HL-60/S4 treated with phorbol 12-myristate 13-acetate at 8.2 ng/mL for 4 days and 3 days (cell line): ENCODE data around the gene MYPOP.
"Not testable (repeated sequence)": the region's sequence is repeated elsewhere in the genome, so short reads cannot be mapped to it uniquely, and the experiment has no call there.

Experiments
- in situ Hi-C: fragments of 300-500 bp; cut with MboI; formaldehyde crosslinking; loops from 2 replicates; pipeline ENCODE4 v1.15.0; 2022; ENCODE audit warnings: low sequenced_read_pairs

MYPOP gene

GRCh38 chr19:45908956-45909355 is 6.5 kb upstream of the MYPOP start:
- in situ Hi-C loops: no loop called here

GRCh38 chr19:45906221-45906620 is 3.8 kb upstream of the MYPOP start:
- in situ Hi-C loops: no loop called here

- in situ Hi-C loops: no loop called here
Observed at GRCh38 chr19:45905011-45905410, 2.6 kb upstream of the MYPOP start.

GRCh38 chr19:45902651-45903625 is 525 bp upstream of the MYPOP start:
- in situ Hi-C loops: no loop called here

- in situ Hi-C loops: no loop called here
Observed at GRCh38 chr19:45901432-45901911, 941 bp downstream of the MYPOP start.

- in situ Hi-C loops: no loop called here
Observed at GRCh38 chr19:45900738-45901431, 1.5 kb downstream of the MYPOP start.

GRCh38 chr19:45899919-45900589 is 2.4 kb downstream of the MYPOP start:
- in situ Hi-C loops: no loop called here

GRCh38 chr19:45899253-45899652 is 3.2 kb downstream of the MYPOP start:
- in situ Hi-C loops: no loop called here

GRCh38 chr19:45897261-45897812 is 5.1 kb downstream of the MYPOP start:
- in situ Hi-C loops: no loop called here

GRCh38 chr19:45895983-45896599 is 6.3 kb downstream of the MYPOP start:
- in situ Hi-C loops: not testable (repeated sequence)

GRCh38 chr19:45895519-45895972 is 6.9 kb downstream of the MYPOP start:
- in situ Hi-C loops: no loop called here

- in situ Hi-C loops: no loop called here
Observed at GRCh38 chr19:45890877-45891276, 11.5 kb downstream of the MYPOP start.

- in situ Hi-C loops: no loop called here
Observed at GRCh38 chr19:45889210-45889885, 13.1 kb downstream of the MYPOP start.

- in situ Hi-C loops: no loop called here
Observed at GRCh38 chr19:45887200-45887710, 15.2 kb downstream of the MYPOP start.

- in situ Hi-C loops: no loop called here
Observed at GRCh38 chr19:45886427-45887199, 15.8 kb downstream of the MYPOP start.

- in situ Hi-C loops: no loop called here
Observed at GRCh38 chr19:45885556-45886426, 16.6 kb downstream of the MYPOP start, which contains the start of gene IRF2BP1. TSS of gene IRF2BP1 (minus strand) at chr19:45886141. CDS start at chr19:45885774, 367 bp downstream.

GRCh38 chr19:45884682-45885555 is 17.5 kb downstream of the MYPOP start:
- in situ Hi-C loops: no loop called here
